HG02763 (cell line): Measurements from ENCODE around the gene PXYLP1.

Source experiments
- ATAC-seq: cut with Tn5 transposase; IDR thresholded peaks from one replicate; pipeline ENCODE4 v1.9.1; 2021; ENCODE audit warnings: mild to moderate bottlenecking, moderate library complexity; ENCODE audit not compliant: unreplicated experiment

The PXYLP1 gene

DNA sequence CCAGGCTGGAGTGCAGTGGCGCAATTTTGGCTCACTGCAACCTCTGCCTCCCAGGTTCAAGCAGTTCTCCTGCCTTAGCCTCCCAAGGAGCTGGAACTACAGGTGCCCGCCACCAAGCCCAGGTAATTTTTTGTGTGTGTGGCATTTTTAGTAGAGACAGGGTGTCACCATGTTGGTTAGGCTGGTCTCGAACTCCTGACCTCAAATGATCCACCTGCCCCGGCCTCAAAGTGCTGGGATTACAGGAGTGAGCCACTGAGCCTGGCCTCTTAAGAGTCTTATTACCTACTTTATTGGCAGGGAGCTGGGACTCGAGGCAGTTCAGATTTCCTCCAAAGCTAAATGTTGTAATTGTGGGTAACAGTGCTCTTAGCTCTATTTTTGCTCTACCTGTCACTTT is 16.4 kb downstream of the PXYLP1 start:
- no peak for ATAC-seq

DNA sequence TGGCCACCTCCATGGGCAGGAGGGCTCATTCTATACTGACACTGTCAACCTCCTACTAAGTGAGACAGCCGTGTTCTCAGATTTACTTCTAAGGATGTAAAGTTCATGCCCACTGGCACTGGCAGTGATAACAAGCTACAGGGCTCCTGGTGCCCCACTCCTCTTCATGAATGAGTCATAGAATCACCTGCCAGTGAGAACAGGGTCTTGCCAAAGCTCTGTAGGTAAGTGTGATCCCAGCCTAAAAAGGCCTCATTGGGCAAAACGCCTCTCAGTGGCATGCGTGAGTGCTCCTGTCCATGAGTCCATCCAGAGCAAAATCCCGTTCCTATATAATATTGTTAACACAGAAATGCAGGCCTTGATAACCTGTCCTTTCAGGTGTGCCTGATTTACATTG is 17.4 kb downstream of the PXYLP1 start:
- ATAC-seq = no peak

DNA sequence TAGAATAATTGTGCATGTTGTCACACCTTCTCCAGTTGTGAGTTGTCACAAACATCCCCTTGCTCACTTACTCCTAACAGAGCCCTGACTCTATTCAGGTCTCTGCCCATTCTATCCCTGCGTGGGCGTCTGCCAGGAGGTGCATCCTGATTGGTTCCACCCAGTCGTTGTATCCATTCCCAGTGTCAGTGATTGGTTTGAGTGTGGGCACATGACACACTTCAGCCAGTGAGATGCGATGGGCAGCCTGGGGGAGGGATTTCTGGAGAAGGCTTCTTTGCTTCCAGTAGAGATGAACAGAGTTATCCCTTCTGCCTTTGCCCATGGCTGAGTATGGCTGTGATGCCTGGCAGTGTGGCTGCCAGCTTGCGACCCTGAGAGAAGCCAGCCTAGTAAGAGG is 18.7 kb downstream of the PXYLP1 start:
- ATAC-seq = no peak

DNA sequence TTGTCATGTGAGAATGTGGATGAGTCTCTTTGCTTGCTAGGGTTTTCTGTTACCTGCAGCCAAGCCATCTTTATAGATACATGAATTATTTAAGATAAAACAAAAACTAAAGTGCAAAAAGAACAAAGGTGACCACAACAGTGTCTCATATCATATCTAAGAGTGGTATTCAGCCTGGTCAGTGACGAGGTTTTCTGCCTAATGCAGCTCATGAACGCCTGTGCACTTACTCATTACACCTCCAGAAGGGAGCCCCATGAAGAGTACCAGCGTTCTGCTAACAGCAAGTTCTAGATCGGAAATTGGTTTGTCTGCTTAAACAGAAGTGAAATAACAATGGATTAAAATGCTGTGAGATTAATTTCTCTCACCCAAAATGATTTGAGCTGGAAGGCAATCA is 19.2 kb downstream of the PXYLP1 start:
- ATAC-seq = no peak

DNA sequence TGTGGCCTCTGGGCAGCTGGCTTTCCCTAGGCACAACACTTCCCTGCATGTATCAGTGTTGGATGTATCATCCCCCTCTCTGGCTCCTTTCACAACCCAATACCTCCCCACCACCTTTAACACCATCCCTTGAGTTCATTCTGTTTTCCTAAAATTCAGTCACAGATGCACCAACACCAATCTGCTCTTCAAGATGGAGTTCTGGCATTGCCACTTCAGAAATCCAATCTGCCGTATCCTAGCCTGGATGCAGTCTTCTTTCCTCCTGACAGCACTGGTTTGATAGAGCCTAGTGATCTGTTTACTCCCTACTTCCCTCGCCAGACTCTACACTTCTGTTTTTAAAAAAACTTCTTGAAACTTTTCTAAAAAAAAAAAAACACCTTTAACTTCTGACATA is 21.7 kb downstream of the PXYLP1 start:
- no peak for ATAC-seq

DNA sequence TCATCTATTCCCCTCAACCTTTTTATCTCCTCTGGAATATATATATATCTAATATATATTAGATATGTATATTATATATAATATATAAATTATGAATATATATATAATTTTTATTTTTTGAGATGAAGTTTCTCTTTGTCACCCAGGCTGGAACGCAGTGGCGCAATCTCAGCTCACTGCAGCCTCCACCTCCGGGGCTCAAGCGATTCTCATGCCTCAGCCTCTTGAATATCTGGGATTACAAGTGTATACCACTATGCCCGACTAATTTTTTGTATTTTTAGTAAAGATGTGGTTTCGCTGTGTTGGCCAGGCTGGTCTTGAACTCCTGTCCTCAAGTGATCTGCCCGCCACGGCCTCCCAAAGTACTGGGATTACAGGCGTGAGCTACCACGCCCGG is 22.2 kb downstream of the PXYLP1 start:
- ATAC-seq = no peak

DNA sequence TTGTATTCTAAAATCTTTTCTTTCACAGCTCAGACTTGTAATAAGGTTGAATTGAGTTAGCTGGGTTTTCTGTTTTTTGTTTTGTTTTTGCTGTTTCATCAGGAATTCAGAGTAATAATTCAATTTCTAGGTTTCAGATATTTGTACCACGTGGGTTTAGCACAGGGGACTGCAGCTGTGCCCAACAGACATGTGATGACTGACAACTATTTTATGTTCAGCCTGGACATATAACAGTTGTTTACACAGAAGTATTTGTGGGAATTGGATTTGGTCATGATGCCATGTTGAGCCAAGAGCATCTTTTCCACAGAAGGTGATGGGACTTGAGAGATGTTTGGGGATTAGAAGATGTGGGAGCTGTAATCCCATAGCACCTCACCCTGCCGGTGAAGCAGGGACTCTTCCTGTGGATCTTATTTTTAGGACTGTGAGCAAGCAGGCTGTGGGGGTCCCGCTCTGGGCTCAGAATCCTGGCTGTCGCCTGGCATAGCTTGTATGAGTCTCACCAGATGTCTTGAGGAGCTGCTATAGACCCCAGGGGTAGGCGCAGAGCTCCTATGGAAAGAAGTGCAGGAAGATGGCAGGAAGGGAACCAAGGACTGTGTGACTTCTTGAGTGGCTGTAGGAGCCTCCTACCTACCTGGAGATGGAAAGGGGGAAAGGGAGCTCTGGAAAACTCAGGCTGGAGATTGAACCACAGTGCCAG is 23.7 kb downstream of the PXYLP1 start:
- no peak for ATAC-seq

DNA sequence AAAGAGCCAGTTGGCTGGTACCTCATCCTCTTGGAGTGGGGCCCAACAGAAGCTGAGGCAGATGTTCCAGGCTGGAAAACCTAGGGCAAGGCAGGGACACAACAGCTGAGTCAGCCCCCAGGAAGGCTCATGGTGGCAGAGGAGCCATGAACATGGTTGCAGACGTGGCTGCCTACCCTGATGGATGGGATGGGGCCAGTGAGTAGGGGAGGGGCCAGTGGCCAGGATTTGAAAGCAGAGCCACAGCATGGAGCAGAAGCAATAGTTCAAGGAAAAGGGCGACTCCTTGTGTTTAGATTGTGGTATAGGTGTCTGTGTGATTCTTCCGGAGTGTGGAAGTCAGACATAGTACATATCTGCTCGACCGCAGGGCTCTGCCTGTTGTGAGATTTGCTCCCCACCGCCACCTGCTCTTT is 24.2 kb downstream of the PXYLP1 start:
- no peak for ATAC-seq

DNA sequence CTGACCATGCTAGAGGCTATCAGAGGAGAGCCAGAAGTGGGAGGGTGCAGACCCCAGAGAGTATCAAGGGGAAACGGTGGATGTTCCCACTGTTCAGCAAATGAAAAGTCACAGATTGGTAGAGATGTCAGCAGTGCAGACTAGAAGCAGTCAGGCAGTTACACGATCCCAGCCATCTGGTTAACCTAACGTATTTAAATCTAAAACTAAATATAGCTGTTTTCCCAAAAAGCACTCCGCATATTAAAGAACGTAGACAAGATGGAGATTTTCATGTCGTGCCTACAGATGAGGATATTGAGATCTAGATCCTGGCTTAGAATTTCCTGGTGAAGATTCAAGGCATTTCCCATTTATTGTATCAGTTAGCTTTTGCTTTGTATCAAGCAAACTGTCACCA is 25.2 kb downstream of the PXYLP1 start:
- ATAC-seq = no peak

DNA sequence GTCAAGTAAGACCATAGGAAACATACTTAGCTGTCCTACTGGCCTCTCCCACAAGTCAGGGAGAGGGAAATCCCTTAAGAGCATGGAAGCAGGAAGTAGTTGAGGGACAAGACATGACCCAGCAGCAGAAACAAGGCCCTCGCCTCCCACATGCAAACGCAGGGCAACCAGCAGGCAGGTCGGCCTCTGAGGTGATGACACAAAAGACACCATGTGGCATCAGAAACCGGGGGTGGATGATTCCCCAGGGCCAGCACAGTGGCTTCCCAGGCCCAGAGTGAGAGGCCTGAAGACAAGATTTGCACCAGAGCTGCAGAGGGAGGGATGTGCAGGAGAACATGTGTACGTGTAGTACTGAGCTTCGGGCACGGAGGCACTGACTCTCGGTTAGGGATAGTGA is 26.3 kb downstream of the PXYLP1 start:
- ATAC-seq = no peak

DNA sequence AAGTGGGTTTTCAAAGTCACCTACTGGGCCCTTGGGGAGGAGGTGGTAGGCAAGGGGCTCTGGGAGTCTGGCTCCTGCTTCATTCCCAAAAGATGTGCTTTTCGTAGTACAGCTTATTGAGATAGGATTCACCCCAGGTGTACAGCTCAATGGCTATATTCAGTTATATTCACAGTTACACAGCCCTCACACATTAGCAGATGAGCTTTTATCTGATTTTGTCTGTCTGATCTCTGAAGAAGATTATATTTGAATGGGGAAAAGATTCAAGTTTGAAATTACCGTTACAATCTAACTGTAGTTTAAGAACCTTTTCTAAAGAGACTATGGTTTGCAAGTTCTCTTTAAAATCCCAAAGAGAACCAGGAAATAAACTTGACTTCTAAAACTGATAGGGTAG is 27.3 kb downstream of the PXYLP1 start:
- ATAC-seq = no peak

DNA sequence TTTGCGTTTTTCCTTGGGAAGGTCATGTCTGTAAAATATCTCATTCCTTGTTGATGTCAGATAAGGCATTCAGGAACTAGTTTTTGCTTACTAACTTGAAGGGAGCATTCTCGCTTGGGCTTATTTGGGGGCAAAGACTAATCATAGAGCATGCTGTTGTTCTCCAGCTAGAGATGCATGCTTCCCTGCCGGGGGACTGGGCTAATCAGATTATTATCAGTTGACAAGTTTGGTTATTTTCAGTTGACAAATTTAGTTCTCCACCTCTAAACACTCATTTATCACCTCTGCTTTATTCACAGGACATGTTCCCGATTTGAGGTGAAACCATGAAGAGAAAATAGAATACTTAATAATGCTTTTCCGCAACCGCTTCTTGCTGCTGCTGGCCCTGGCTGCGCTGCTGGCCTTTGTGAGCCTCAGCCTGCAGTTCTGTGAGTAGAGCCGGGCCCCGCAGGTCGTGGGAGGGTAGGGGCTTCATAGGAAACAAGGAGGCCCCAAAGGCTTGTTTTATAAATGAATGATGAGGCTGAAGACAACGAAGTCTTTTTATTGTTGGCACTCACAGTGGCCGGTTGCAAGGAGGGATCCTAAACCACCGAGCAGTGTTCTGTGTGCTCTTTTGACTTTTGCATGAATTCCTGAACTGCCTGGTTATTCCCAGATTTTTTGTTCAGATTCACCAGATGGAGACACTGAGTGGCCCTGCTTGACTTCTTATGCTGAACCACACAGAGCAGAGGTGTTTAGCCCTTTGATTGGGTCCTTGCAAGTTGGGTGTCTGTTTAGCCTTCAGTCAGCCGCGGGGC is 28.4 kb downstream of the PXYLP1 start:
- no peak for ATAC-seq

DNA sequence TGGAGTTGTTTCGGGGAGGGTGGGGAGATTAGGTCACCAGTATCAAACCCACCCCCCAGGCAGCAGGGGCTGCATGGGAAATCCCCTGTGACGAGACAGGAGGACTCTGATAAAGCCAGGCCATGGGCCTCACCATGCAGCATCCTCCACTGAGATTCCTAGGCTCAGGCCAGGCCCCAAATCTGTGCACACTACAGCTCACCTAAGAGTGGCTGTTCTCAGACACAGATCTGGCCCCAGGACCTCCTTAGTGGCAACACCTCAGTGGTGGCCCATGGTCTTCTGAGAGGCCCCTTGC is 29.0 kb downstream of the PXYLP1 start:
- ATAC-seq = no peak

DNA sequence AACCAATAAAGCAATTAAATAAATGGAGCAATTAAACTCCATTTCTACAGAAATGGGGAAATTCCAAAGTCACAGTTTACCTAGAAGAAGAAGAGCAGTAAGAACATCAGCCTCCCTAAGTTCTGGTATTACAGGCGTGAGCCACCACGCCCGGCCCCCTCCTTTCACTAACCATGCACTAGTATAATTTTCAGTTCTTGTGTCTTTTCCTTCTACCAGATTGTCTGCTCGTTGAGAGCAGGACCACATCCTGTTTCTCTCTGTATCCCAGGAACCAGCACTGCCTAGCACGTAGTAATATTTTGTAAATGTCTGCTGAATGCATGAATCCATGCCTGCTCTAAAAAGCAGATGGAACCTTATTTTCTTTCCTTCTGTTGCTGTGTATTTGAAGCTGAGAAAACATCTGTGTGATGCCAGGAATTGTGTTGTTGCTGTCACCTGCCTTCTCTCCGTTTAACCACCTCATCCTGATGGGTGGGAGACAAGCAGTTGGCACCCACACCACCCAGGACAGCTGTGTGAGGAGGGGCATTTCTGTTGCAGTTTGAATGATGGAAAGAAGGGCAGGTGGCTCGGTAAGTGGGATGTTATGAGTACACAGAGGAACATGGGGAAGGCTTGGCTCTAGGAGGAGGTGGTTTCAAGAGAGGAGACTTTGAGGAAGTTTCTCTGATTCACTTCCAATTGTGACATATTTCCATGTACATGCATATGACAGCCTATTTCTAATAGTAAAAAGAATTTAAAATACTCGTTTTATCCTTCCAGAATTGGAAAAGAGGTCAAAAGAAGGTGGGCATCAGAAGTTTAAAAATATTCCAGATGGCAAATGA is 30.1 kb downstream of the PXYLP1 start:
- no peak for ATAC-seq

DNA sequence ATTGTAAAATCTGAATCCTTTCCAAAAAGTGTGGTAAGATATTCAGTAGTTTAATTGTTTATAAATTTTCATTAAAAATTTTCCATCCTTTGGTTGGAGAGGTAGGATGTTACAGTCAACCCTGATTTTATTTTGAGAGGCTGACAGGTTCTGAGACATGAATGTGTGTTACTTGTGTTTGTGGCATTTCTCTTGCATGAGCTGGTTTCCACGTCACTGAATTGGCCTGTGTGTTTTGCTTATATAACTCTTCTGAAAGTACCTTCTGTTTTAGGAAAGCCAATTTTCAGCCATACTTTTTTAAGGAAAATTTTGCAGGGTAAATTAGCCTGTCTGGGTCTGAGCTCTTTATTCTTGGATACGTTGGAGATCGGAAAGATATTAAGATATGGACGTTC is 30.7 kb downstream of the PXYLP1 start:
- no peak for ATAC-seq

DNA sequence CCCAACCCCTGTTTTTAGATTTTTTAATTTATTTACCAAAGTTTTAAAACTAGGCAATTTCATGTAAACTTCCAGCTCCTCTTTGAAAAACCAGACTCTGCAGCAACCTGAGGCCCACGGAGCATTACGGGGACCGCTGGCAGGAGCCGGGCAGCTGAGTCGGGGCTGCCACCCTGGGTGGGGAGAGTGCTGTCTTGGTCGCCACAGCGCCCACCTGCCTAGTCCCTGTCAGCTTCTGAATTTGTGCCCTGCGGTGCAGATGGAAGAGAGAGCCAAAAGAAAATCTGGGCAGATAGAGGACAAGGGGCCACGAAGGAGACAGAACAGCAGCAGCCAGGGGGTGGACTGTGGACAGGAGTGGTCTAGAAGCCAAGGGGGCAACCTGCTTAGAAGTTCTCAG is 34.6 kb downstream of the PXYLP1 start:
- no peak for ATAC-seq

DNA sequence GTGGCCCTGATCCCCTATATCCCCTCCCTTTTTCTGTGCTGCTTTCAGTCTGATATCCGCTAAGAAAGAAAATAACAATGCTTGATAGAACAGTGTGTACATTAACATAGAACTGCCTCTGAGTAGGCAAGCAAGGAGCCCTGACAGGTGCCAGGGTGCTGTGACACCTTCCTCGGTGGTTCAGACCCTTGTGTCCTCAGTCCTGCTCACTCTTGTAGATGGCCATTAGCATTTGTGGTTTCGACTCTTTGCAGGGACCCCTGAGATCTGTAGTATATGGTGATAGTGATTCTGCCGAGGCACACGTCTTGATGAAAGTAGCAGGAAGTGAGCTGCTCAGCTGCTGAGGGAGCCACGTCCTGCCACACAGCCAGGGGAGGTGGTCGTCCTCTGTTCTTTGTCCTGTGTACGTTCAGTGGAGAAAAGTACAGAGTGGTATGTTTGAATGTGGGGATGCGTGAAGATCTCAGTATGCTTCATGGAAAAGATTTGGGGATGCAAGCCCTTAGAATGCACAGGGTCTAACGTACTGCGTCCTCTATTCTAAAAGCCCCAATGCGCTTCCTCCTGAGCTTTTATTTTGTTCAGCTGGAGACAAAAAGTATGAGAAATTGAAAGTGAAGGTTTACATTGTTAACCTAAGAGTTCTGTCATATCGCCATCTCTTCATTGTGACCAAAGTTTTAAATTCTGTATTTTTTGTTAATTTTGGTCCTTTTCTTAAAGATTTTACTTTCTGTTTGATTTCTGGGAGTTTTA is 35.4 kb downstream of the PXYLP1 start:
- no peak for ATAC-seq

DNA sequence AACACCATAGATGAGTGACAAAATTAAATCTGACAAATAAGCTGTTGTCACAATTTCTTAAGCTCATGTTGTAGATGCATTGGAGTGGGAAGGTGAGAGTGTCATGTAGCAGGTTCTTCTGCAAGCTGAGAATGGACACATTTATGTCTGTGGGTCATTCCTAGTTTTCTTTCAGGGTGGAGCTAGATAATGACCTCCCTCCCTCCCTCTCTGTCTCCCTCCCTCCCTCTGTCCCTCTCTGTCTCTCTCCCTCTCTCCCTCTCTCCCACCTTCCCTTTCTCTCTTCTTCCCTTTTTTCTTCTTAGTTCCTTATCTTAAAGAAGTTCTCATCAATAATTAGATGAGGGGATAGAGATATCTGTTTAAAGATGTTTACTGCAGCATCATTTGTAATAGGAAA is 36.0 kb downstream of the PXYLP1 start:
- no peak for ATAC-seq

DNA sequence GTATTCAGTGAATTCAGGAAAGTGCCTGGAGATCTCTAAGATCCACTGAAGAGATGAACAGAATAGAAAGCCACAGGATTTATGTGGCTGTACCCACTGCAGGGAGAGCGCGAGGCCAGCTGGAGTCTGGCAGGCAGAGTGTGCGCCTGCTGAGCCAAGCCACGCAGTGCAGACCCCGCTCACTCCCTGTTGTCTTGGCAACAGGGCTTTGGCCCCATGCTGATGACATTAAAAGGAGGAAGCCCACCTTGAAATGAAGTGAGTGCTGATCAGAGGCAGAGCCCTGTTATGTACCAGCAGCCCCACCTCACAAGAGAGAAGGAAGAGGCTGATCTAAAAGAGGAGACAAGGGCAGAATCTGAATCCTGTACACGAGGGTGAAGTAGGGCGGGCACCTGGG is 36.7 kb downstream of the PXYLP1 start:
- ATAC-seq = no peak

DNA sequence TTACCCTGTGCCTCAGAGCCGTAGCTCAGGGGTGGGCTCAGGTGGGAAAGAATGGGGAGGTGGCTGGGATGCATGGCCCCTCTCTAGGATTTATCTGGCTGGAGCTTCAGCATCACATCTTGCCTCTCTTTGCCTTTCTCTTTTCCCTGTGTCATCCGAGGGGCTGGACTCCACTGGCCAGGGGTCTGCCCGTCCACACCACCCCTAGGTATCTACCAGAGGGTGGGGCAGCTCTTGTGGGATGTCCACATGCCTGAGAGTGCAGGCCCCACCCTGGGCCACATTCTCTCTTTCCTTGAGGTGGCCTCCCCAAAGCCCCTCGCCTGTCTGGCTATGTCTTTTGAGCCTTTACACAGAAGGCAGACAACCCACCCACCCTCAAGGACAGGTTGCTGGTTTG is 37.2 kb downstream of the PXYLP1 start:
- no peak for ATAC-seq

DNA sequence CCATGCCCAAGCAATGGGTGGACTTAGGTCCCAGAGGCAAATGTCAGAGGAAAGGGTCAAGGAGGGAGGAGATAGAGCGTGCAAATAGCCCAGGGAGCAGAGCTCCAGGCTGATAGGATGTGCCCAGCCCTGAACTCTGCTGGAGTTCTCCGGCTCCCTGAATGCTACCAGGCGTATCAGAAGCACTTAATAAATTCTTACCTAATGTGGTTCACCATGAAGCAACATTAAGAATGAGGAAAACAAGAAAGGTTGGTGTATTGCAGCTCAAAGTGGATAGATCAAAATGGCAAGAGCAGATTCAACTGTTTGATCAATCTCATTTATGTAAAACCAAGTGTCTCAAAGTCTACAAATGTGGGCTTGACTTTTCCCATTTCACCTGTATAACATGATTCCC is 38.3 kb downstream of the PXYLP1 start:
- ATAC-seq = no peak
